GM18951 (cell line): ENCODE data around the gene OPCML.

Source experiments
- POLR2A ChIP-seq: IDR thresholded peaks from 4 replicates; pipeline ENCODE4 v1.6.1; 2011; ENCODE audit warnings: mild to moderate bottlenecking; ENCODE audit not compliant: insufficient read length, insufficient read depth; ENCODE audit errors: extremely low read depth
- in situ Hi-C: fragments of 300-500 bp; cut with MboI; formaldehyde crosslinking; loops from one replicate; pipeline ENCODE4 v1.12.0; 2022; ENCODE audit warnings: low sequenced_read_pairs, mixed read lengths, inconsistent platforms; ENCODE audit not compliant: unreplicated experiment

The OPCML gene

GRCh38 chr11:133049244-133050019, 482.9 kb downstream of the OPCML start:
- no peak for TF ChIP-seq POLR2A

DNA sequence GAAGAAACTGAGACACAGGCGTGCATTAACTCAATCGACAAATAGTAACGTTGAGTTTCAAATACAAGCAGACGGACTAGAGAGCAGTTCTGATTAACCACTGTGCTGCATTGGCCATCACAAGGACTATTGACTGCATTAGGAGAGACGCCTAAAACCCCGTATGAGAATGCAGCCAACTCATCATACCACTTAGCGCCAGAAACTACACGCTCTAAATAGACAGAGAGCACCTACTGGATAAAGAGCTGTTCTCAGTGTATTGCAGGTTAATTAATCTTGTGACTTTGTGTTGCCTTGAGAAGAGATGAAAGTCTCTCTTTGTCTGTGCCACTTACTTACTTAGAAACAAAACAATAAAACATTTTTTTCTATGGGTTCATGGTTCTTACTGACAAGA, 484.0 kb downstream of the OPCML start:
- in situ Hi-C loops, result no loop called here
- no peak for TF ChIP-seq POLR2A

More at GRCh38 chr11:133049244-133050019, 482.9 kb downstream of the OPCML start:
- in situ Hi-C loops, result no loop called here

GRCh38 chr11:133047771-133048115, 484.6 kb downstream of the OPCML start:
- in situ Hi-C loops, result no loop called here
- TF ChIP-seq POLR2A, result no peak

DNA sequence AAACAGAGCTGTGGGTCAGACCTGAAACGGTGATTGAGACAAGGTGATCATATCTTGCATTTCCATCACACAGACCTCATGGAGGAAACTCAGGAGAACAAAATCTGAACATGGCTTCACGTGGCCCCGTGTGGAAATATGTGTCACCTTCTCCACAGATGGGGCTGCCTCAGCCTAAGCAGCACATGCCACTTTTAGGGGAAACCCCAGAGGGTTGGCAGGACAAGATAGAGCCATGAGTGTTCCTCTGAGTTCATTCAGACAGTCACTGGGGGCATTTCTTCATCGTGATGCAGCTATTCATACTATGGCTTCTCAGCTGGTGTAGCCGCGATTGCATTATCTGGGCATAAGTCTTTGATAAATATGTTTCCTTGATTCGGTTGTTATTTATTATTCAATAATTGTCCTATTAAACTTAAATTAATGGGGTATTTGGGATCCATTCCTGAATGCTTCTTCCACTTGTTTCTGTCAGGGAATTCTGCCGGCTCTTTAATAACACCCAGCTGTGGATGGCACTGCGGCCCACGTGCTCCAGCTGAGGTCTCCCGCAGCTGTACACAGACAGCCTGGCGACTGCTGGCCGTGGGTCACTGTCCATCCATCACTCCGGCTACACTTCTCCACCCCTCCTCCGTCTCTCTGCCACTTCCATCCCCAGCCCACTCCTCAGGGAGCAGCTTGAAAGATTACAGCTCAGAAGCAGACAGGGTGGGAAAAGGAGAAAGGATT, 485.1 kb downstream of the OPCML start:
- in situ Hi-C loops, result no loop called here
- no peak for TF ChIP-seq POLR2A

- TF ChIP-seq POLR2A, result no peak
- in situ Hi-C loops, result no loop called here
Observed at GRCh38 chr11:133046252-133046651, 486.0 kb downstream of the OPCML start.

DNA sequence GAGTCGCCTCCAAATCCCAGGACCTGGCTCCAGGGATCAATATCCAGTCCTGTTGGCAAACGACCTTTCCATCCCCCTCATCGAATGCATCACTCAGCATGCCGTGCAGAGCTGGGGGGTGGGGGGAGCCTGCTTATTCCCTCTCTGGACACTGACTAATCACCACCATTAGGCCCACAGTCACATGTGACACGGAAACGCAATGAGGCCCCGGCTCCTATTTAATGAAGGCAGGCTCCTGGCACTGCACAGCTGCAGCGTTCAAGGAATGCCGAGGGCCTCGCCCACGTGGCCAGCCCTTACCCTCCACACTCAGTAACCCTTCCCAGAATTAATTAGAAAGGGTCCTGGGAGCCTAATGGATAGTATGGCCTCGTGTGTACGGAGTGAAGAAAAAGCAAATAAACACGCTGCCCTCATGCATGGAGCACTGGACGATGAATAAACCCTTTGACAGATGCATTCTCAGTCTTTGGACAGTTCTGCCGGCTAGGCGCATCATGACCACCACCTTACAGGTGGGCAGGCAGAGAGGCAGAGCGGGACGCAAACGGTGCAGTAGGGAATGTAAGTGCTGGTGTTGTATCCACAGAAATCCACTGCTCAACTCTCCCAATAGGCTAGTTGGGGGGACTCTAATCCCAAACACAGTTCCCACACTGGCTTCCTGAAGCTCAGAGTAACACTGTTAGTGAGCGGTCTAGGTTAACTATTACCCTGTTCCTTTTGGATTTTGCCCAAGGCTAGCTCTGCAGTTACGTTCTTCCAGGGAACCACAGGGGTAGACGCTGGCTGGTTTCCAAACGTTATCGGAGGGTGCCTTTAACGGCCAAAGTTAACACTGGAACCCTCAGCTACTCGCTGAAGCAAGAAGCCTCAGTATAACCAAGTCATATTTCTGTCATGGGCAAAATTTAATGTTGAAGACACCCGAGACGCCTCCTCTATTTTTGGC, 490.1 kb downstream of the OPCML start:
- no peak for TF ChIP-seq POLR2A
- in situ Hi-C loops, result no loop called here

DNA sequence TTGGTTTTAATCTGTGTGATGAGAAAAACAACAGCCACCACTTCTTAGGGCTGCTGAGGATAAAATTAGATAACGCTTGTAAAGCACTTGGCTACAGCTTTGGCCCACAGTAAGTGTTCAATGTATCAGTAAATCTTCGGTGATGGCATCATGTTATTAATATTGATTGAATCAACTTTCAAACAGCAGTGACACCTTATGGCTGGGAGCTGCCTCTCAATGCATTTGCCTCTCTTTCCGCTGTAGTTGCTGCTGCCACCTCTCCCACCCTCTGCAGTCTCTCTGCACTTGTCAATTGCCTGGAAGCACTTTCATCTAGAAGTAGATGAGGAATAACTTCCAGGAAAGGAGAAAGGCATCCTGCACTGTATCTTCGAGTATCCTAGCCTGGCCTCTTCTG, 491.1 kb downstream of the OPCML start:
- no peak for TF ChIP-seq POLR2A
- in situ Hi-C loops, result no loop called here

- in situ Hi-C loops, result no loop called here
- no peak for TF ChIP-seq POLR2A
Observed at GRCh38 chr11:133040289-133040900, 491.9 kb downstream of the OPCML start.

DNA sequence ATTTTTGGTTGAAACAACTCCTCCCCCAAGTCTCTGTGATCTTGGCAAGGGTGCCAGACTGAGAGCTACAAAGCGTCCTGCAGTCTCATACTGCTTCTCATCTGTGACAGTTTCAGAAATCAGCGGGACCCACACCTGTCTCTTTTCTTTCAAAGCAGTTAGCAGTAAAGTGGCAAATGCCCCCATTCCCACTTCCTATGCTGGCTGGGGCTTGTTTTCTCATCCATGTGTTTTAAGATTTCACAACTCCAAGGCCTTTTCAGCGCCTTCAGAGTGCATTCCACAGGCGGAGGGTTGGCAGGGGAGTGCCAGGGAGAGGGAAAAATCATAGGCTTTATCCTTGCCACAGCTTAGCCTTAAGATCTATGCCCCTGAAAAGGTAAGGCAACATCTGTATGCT, 493.5 kb downstream of the OPCML start:
- TF ChIP-seq POLR2A, result no peak
- in situ Hi-C loops, result no loop called here

GRCh38 chr11:133034929-133035328, 497.4 kb downstream of the OPCML start:
- no peak for TF ChIP-seq POLR2A
- in situ Hi-C loops, result no loop called here

GRCh38 chr11:133029107-133029506, 503.2 kb downstream of the OPCML start:
- in situ Hi-C loops, result no loop called here
- TF ChIP-seq POLR2A, result no peak

DNA sequence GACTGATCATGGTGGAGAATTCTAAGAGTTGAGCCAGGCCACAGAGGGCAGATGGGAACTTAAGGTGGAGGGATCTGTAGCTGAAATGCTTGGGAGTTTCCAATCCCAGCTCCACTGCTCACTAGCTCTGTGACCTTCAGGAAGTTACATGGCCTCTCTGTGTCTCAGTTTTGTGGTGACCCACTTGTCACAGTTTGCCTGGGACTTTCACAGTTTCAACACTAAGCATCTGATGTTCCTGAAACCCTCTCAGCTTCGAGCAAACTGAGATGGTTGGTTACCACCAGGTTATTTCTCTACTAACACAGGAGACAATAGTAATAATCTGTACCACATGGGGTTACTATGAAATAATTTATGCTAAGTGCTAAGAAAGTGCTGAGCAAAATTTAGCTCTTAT, 505.3 kb downstream of the OPCML start:
- no peak for TF ChIP-seq POLR2A
- in situ Hi-C loops, result no loop called here

- no peak for TF ChIP-seq POLR2A
- in situ Hi-C loops, result no loop called here
Observed at GRCh38 chr11:133024301-133024700, 508.0 kb downstream of the OPCML start.
